CD4-positive, alpha-beta T cell treated with Interleukin-17A for 4 hours (primary cell): ENCODE data around the gene DISC1.
"Not testable (repeated sequence)": the region's sequence is repeated elsewhere in the genome, so short reads cannot be mapped to it uniquely, and the experiment has no call there.

Experiments used
- DNase-seq: peaks from one replicate; pipeline ENCODE4 v3.0.0-alpha.2; 2020; ENCODE audit warnings: mixed read lengths

The DISC1 gene

GRCh38 chr1:231865331-231865730 is 238.7 kb downstream of the DISC1 start:
- no peak for DNase-seq

GRCh38 chr1:231866392-231867331 is 240.1 kb downstream of the DISC1 start:
- peak; percentile 73 for DNase-seq

GRCh38 chr1:231867607-231868006 is 241.0 kb downstream of the DISC1 start:
- DNase-seq: no peak

GRCh38 chr1:231869364-231869763 is 242.8 kb downstream of the DISC1 start:
- DNase-seq: no peak

- DNase-seq: no peak
Measured at GRCh38 chr1:231871471-231871870, 244.9 kb downstream of the DISC1 start.

- no peak for DNase-seq
Measured at GRCh38 chr1:231871878-231872277, 245.3 kb downstream of the DISC1 start.

- DNase-seq: no peak
Measured at GRCh38 chr1:231872461-231872910, 245.9 kb downstream of the DISC1 start.

GRCh38 chr1:231878737-231879136 is 252.1 kb downstream of the DISC1 start:
- no peak for DNase-seq

- no peak for DNase-seq
Measured at GRCh38 chr1:231879296-231879695, 252.7 kb downstream of the DISC1 start.

GRCh38 chr1:231882333-231882732 is 255.7 kb downstream of the DISC1 start:
- no peak for DNase-seq

- DNase-seq: no peak
Measured at GRCh38 chr1:231882790-231883189, 256.2 kb downstream of the DISC1 start.

- DNase-seq: no peak
Measured at GRCh38 chr1:231883382-231883781, 256.8 kb downstream of the DISC1 start.

GRCh38 chr1:231885209-231885854 is 258.7 kb downstream of the DISC1 start:
- no peak for DNase-seq

- DNase-seq: no peak
Measured at GRCh38 chr1:231887166-231887565, 260.6 kb downstream of the DISC1 start.

- DNase-seq: no peak
Measured at GRCh38 chr1:231887866-231888265, 261.3 kb downstream of the DISC1 start.

GRCh38 chr1:231890791-231891190 is 264.2 kb downstream of the DISC1 start:
- no peak for DNase-seq

- DNase-seq: no peak
Measured at GRCh38 chr1:231893400-231894102, 267.0 kb downstream of the DISC1 start.

GRCh38 chr1:231896806-231897205 is 270.2 kb downstream of the DISC1 start:
- DNase-seq: no peak

- no peak for DNase-seq
Measured at GRCh38 chr1:231899046-231899445, 272.5 kb downstream of the DISC1 start.

GRCh38 chr1:231899713-231900435 is 273.3 kb downstream of the DISC1 start:
- DNase-seq: no peak

GRCh38 chr1:231903586-231904081 is 277.0 kb downstream of the DISC1 start:
- DNase-seq: no peak

GRCh38 chr1:231907310-231907709 is 280.7 kb downstream of the DISC1 start:
- DNase-seq: not testable (repeated sequence)
